ENCODE results near the gene DEAF1. TPM values are rescaled to one million over a fixed set of nuclear protein-coding genes. Genes with fewer than 3 reads are reported as not detected.
A peak's percentile ranks its signal among the peaks of the same experiment; 100 is the strongest.

Gene DEAF1
- total and polyA plus RNA-seq, 9 of the 15 experiments (the other 6 are each of a cell fraction or from before 2014, with no cell fraction given), result 2.0 to 69.1 (median 26.8) TPM

DNA sequence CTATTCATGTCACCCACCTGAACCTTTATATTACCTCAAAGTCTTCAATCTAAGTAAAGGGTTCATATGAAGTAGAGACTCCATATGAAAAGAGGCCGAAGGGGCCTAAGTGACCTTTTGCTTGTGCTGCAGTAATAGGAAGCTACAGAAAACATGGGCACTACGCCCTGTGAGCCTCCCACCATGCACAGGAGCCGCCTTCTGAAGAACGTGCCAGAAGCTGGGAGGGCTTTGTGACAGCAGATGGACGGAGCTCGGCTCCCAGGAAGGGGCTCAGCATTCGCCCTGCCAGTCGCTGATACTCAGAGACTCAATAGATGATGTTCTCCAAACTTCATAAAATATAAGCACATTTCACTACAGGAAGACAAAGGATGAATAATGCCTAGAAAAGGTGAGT, 21.2 kb downstream of the DEAF1 start (continued):
- TF ChIP-seq FOXA1 (IDR thresholded peaks at IDR 0.05; ENCODE audit: borderline replicate concordance), result no peak
- TF ChIP-seq, protein P1, sequence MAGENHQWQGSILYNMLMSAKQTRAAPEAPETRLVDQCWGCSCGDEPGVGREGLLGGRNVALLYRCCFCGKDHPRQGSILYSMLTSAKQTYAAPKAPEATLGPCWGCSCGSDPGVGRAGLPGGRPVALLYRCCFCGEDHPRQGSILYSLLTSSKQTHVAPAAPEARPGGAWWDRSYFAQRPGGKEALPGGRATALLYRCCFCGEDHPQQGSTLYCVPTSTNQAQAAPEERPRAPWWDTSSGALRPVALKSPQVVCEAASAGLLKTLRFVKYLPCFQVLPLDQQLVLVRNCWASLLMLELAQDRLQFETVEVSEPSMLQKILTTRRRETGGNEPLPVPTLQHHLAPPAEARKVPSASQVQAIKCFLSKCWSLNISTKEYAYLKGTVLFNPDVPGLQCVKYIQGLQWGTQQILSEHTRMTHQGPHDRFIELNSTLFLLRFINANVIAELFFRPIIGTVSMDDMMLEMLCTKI (IDR thresholded peaks at IDR 0.05; ENCODE audit: partially characterized antibody), result no peak
- TF ChIP-seq NFATC3 (IDR thresholded peaks at IDR 0.05), result no peak

DNA sequence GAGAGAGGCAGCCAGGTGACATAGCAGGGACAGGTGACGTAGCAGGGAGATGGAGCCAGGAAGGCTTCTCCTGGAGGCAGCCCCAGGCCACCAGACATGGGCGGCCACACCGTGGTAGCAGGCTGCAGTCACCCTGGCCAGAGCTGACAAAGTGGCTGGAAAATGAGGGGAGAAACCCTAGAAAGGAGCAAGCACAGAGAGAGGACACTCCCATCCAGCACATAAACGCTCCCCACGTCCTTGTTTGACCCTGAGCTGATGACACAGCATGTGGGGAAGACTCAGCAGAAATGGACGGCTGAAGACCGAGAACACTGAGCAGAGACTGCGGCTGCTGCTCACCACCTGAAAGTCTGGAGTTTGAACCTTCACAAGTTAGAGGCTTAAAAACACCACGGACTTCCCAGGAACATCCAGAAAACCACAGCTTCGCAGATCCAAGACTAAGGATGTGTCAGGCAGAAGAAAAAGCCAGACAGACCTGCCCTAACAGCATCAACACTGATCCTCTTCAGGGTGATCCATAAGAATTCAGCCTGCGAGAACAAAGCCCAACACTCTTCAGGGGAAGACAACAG, 29.2 kb downstream of the DEAF1 start:
- Histone ChIP-seq H3K79me2 (ENCODE audit: control insufficient read depth, insufficient read depth, low read length) (peaks cover 32% of the 10 kb centered on the region), H3K4me1 (replicated peaks in 1 of 2; ENCODE audit: control insufficient read depth in 2 of 2, insufficient read depth in 2 of 2, low read length in 2 of 2) (peaks cover 16 to 21% of the 10 kb centered on the region in 2 experiments; a peak in 4 of 5 replicates), H3K9ac (ENCODE audit: insufficient read depth in 1 of 2, low read depth in 2 of 2, low read length in 2 of 2) (peak overlapping the region; percentile 69 to 89), H2AFZ (ENCODE audit: low read depth, low read length) (peak overlapping the region; percentile 82), H3K4me3 (no peak overlapping the region), H3K9me3 (replicated peaks; ENCODE audit: control insufficient read depth, insufficient read depth, low read depth, low read length) (peaks cover 3% of the 10 kb centered on the region; the same call in 1 of the 2 replicates), H3K4me2 (ENCODE audit: insufficient read depth, low read length) (peak overlapping the region; percentile 72; the same call in 1 of the 2 replicates), H3K27ac (ENCODE audit: extremely low read depth, low read depth, low read length) (peak overlapping the region; percentile 88), H3K36me3 (ENCODE audit: control insufficient read depth, insufficient read depth, low read length) (peaks cover 67% of the 10 kb centered on the region), H3K9me1 (ENCODE audit: control insufficient read depth, insufficient read depth, low read length) (no peaks in the 10 kb centered on the region), H3K27me3 (ENCODE audit: control insufficient read depth in 2 of 2, insufficient read depth in 2 of 2, low read length in 2 of 2) (no peaks in the 10 kb centered on the region), H4K20me1 (replicated peaks; ENCODE audit: control insufficient read depth, insufficient read depth, low read length) (no peaks in the 10 kb centered on the region)
- in situ Hi-C loops (cut with MboI) (no loop called here), intact Hi-C loops (cut with micrococcal nuclease) (no loop called here)
- POLR2A ChIA-PET, result interaction anchor here (0.6 to 1.5 kb wide), 14 partner anchors 9 to 297 kb away, joined by 3 to 14 read pairs (median 4); partner anchors contain the start of genes IRF7 and TALDO1
- 20% methylated on average over 11 of the region's 11 CpGs for WGBS (ENCODE audit: insufficient coverage, low coverage, missing lambda C conversion rate)
- DNase-seq (ENCODE audit: extremely low read depth in 1 of 4, low spot score in 3 of 4) (peak; percentile 63 to 86 (median 78)), FAIRE-seq (peak; percentile 90), ATAC-seq (peak; percentile 98)
- CTCF ChIA-PET (ENCODE audit: low intra/inter-chr PET ratio), result interaction anchor here (0.9 to 1.1 kb wide), 2 partner anchors 56 to 62 kb away, joined by 3 read pairs; no protein-coding TSS in a partner anchor
- BruUV-seq (replicated peaks), result no TSS peak
- TF ChIP-seq SAFB2 (IDR thresholded peaks at IDR 0.05; ENCODE audit: borderline replicate concordance, low read depth, low read length, severe bottlenecking), result no peak
- TF ChIP-seq SIRT6 (IDR thresholded peaks at IDR 0.05; ENCODE audit: low read depth, low read length), result no peak
- no peak for TF ChIP-seq CBFA2T3 (IDR thresholded peaks at IDR 0.05)
- no peak for TF ChIP-seq ZNF764 (CRISPR knock-in tag; IDR thresholded peaks at IDR 0.05; ENCODE audit: low read depth)
- TF ChIP-seq, protein P2, sequence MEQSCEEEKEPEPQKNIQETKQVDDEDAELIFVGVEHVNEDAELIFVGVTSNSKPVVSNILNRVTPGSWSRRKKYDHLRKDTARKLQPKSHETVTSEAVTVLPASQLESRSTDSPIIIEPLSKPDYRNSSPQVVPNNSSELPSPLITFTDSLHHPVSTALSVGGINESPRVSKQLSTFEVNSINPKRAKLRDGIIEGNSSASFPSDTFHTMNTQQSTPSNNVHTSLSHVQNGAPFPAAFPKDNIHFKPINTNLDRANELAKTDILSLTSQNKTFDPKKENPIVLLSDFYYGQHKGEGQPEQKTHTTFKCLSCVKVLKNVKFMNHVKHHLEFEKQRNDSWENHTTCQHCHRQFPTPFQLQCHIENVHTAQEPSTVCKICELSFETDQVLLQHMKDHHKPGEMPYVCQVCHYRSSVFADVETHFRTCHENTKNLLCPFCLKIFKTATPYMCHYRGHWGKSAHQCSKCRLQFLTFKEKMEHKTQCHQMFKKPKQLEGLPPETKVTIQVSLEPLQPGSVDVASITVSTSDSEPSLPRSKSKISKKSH (CRISPR knock-in tag; IDR thresholded peaks at IDR 0.05), result no peak
- TF ChIP-seq, protein P3, sequence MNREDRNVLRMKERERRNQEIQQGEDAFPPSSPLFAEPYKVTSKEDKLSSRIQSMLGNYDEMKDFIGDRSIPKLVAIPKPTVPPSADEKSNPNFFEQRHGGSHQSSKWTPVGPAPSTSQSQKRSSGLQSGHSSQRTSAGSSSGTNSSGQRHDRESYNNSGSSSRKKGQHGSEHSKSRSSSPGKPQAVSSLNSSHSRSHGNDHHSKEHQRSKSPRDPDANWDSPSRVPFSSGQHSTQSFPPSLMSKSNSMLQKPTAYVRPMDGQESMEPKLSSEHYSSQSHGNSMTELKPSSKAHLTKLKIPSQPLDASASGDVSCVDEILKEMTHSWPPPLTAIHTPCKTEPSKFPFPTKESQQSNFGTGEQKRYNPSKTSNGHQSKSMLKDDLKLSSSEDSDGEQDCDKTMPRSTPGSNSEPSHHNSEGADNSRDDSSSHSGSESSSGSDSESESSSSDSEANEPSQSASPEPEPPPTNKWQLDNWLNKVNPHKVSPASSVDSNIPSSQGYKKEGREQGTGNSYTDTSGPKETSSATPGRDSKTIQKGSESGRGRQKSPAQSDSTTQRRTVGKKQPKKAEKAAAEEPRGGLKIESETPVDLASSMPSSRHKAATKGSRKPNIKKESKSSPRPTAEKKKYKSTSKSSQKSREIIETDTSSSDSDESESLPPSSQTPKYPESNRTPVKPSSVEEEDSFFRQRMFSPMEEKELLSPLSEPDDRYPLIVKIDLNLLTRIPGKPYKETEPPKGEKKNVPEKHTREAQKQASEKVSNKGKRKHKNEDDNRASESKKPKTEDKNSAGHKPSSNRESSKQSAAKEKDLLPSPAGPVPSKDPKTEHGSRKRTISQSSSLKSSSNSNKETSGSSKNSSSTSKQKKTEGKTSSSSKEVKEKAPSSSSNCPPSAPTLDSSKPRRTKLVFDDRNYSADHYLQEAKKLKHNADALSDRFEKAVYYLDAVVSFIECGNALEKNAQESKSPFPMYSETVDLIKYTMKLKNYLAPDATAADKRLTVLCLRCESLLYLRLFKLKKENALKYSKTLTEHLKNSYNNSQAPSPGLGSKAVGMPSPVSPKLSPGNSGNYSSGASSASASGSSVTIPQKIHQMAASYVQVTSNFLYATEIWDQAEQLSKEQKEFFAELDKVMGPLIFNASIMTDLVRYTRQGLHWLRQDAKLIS (CRISPR knock-in tag; IDR thresholded peaks at IDR 0.05), result no peak
- TF ChIP-seq GABPB2 (CRISPR knock-in tag; conservative IDR thresholded peaks at IDR 0.05), result no peak
- no peak for TF ChIP-seq ZNF668 (CRISPR knock-in tag; IDR thresholded peaks at IDR 0.05)
- no peak for TF ChIP-seq E2F5 (CRISPR knock-in tag; IDR thresholded peaks at IDR 0.05)
- no peak for TF ChIP-seq ZNF263 (CRISPR knock-in tag; IDR thresholded peaks at IDR 0.05; ENCODE audit: borderline replicate concordance)
